ENCODE results near the gene TUBG1.

Gene TUBG1

DNA sequence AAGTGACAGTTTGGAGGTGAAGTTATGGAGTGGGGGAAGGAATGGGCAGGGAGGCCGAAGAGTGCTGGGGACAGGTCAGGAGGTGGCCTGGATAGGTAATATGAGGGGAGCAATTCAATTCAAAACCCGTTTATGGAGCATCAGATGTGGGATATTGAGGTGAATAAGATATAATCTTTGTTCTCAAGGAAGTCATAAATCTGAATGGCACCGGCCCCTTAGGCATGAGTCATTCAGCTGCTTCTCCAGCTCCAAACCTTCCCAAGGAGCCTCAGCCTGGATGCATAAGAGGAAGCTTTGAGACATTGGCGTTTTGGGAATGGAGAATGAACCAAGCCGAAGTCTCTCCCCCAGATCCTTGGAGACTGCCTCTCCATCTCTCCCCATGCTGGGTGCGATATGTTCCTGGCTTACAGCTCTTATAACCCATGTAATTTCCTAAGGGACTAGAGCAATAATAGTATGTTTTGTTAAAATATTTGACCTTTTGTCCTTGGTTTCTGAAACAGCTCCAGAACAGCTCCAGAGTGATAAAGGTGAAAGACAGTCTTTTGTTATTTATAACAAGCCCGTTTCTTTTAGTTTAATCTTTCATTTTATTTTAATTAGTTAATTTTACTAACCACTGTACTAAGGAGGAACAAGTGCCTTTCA, 51.3 kb downstream of the TUBG1 start:
- Mint-ChIP-seq H3K4me1 (ENCODE audit: low read depth) (peaks cover 12% of the 10 kb centered on the region), H3K4me3 (no peak overlapping the region), H3K36me3 (ENCODE audit: low read depth) (peaks cover 4% of the 10 kb centered on the region), H3K27ac (no peak overlapping the region), H3K9me3 (no peaks in the 10 kb centered on the region), H3K27me3 (ENCODE audit: low read depth) (peaks cover 4% of the 10 kb centered on the region)

Data from T-helper 1 cell treated with Interleukin-12 subunit alpha and Interleukin-12 subunit beta and Interleukin-4 antibody, amounts not matched to agents 30 μg/mL and 1 μg/mL, for 36 hours (primary cell).